ENCODE results near the gene DISC1.

DISC1 gene

GRCh38 chr1:231918239-231919015, 291.8 kb downstream of the DISC1 start:
- DNase-seq: no peak

GRCh38 chr1:231919239-231919885, 292.8 kb downstream of the DISC1 start:
- DNase-seq: no peak

- DNase-seq: no peak
These were observed 293.3 kb downstream of the DISC1 start for GRCh38 chr1:231919886-231920285.

- no peak for DNase-seq
These were observed 295.2 kb downstream of the DISC1 start for GRCh38 chr1:231921646-231922345.

- DNase-seq: no peak
These were observed 297.0 kb downstream of the DISC1 start for GRCh38 chr1:231923491-231924041.

- DNase-seq: peak; percentile 73
These were observed 297.6 kb downstream of the DISC1 start for GRCh38 chr1:231924180-231924579.

GRCh38 chr1:231925864-231926263, 299.3 kb downstream of the DISC1 start:
- DNase-seq: no peak

GRCh38 chr1:231926340-231926739, 299.8 kb downstream of the DISC1 start:
- no peak for DNase-seq

- DNase-seq: no peak
These were observed 300.3 kb downstream of the DISC1 start for GRCh38 chr1:231926933-231927332.

GRCh38 chr1:231927431-231927830, 300.8 kb downstream of the DISC1 start:
- no peak for DNase-seq

- no peak for DNase-seq
These were observed 302.7 kb downstream of the DISC1 start for GRCh38 chr1:231929311-231929710.

- no peak for DNase-seq
These were observed 303.8 kb downstream of the DISC1 start for GRCh38 chr1:231930257-231930947.

- no peak for DNase-seq
These were observed 304.6 kb downstream of the DISC1 start for GRCh38 chr1:231931146-231931545.

- DNase-seq: no peak
These were observed 305.4 kb downstream of the DISC1 start for GRCh38 chr1:231931846-231932454.

GRCh38 chr1:231933711-231934626, 307.4 kb downstream of the DISC1 start:
- DNase-seq: no peak

GRCh38 chr1:231934797-231935196, 308.2 kb downstream of the DISC1 start:
- no peak for DNase-seq

GRCh38 chr1:231935856-231936255, 309.3 kb downstream of the DISC1 start:
- DNase-seq: peak; percentile 63

- peak; percentile 34 for DNase-seq
These were observed 310.6 kb downstream of the DISC1 start for GRCh38 chr1:231936983-231937775.

GRCh38 chr1:231938211-231938610, 311.6 kb downstream of the DISC1 start:
- no peak for DNase-seq

- no peak for DNase-seq
These were observed 312.1 kb downstream of the DISC1 start for GRCh38 chr1:231938711-231939110.

- DNase-seq: no peak
These were observed 312.5 kb downstream of the DISC1 start for GRCh38 chr1:231939118-231939517.
